NAMALWA (cell line): ENCODE results near the gene CFAP53.

Experiments
- DNase-seq: peaks from one replicate; pipeline ENCODE4 v3.0.0-alpha.2; 2015; ENCODE audit warnings: low spot score

The CFAP53 gene

DNA sequence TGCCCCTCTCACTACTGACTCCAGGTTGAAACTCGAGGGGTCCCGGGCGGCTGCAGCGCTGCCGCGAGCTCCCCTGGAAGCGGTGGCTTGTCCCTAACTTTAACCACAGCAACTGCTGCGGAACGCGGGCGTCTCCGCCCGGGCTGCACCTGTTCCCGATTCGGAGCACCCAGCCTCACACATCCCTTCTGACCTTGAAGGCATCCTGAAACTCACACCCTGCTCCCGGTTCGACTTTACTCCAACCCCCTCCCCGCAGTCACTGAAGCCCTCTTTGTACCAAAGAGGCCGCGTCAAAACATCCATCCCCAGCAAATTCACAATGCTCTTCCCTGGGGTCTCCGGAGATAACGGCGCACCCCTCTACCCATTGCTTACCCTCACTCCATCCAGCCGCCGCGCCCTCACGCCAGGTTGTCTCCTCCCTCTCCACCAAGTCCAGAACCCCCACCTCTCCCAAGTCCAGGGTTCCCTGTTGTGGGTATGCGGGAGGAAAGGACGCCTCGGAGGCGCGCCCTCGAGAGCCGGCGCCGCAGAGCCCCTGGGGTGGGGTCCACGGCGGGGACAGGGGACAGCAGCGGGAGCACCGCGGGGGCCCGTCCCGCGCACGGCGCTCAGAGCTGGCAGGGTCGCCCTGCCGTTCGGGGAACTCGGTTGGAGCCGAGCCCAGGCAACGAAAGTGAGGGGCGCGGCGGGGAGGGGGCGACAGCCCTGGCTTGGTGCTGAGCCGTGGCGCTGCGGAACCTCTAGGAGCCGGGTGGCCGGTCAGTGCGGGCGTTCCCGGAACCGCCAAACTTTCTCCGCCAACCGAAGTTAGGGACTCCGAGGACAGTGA, 72.3 kb downstream of the CFAP53 start:
- DNase-seq, result no peak

- DNase-seq, result no peak
Measured at GRCh38 chr18:50192995-50193795, 73.1 kb downstream of the CFAP53 start.

DNA sequence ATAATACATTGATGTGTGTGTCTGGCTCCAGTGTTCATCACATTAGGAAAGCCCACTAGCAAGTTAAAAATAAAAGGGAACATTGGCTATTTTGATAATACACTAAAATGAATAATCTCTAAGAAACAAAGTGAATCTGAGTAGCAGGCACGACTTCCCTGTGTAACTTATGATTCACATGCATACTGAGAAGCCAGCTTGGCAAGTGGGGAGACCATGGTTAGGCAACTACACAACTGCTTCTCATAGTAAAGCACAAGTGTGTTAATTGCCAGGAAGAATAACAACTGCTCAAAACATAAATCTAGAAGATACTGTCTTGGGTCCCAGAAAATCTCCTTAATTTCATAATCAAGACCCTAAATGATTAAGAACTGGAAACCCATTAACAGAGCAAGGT, 75.4 kb downstream of the CFAP53 start:
- no peak for DNase-seq

DNA sequence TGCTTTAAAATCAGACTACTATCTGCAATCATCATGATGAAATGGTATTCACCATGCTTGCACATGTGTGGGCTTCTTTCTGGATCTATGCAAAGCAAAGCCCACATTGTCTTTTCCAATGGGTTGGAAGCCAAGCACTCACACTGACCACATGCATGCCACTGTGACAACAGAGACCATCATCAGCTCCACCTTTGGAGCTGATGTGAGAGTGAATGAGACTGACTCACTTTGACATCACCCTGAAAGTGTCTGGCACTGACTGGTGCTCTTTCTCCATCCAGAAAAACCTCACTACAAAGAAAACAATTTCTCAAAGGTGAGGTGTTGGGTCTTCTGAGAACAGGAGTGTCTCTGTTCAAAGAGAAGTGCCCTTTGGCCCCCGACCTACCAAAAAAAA, 76.1 kb downstream of the CFAP53 start:
- DNase-seq, result no peak

- DNase-seq, result no peak
Measured at GRCh38 chr18:50189160-50189559, 77.1 kb downstream of the CFAP53 start.

- no peak for DNase-seq
Measured at GRCh38 chr18:50188652-50189051, 77.6 kb downstream of the CFAP53 start.

DNA sequence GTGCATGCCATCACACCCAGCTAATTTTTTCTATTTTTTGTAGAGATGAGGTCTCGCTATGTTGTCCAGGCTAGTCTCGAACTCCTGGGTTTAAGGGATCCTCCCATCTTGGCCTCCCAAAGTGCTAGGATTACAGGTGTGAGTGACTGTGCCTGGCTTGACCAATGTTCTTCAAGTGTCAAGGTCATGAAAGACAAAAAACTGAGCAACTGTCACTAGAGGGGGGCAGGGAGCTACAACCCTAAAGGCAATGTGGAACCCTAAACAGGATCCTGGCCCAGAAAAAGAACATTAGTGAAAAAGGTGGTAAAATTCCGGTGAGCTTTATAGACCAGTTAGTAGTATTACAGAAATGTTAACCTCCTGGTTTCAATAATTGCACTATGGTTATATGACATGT, 78.6 kb downstream of the CFAP53 start:
- DNase-seq, result peak; percentile 26

GRCh38 chr18:50186385-50186784, 79.9 kb downstream of the CFAP53 start:
- no peak for DNase-seq

DNA sequence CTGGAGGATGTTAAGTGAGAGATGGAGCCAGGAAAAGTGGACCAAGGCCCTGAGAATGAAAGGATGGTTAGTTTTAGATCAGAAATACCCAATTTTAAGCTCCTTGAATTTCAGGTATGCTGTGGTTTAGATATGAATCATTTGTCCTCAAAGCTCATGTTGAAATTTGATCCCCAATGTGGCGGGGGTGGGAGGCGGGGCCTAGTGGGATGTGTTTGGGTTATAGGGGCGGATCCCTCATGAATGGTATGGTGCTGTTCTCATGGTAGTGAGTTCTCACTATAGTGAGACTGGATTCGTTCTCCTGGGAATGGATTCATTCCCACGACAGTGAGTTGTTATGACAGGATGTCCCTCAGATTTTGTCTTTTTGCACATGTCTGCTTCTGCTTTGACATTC, 82.7 kb downstream of the CFAP53 start:
- no peak for DNase-seq

GRCh38 chr18:50182511-50182910, 83.8 kb downstream of the CFAP53 start:
- no peak for DNase-seq

DNA sequence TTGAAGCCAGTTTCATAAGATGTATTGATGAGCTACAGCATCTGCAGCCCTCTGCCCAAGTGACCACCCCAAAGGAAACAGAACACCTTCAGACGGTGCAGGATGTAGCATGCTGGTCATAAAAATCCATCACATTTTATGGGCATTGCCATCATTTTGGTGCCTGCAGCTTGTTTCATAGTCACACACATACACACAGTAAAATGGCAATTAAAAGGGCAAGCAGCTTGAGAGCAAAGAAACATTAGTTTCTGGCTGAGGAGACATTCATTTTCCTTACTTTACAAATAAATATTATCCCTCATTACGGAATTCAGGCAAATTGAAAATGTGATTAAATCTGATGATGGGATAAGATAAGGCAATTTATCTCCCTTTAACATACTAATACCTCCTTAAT, 84.7 kb downstream of the CFAP53 start:
- no peak for DNase-seq

- no peak for DNase-seq
Measured at GRCh38 chr18:50179465-50179864, 86.8 kb downstream of the CFAP53 start.

DNA sequence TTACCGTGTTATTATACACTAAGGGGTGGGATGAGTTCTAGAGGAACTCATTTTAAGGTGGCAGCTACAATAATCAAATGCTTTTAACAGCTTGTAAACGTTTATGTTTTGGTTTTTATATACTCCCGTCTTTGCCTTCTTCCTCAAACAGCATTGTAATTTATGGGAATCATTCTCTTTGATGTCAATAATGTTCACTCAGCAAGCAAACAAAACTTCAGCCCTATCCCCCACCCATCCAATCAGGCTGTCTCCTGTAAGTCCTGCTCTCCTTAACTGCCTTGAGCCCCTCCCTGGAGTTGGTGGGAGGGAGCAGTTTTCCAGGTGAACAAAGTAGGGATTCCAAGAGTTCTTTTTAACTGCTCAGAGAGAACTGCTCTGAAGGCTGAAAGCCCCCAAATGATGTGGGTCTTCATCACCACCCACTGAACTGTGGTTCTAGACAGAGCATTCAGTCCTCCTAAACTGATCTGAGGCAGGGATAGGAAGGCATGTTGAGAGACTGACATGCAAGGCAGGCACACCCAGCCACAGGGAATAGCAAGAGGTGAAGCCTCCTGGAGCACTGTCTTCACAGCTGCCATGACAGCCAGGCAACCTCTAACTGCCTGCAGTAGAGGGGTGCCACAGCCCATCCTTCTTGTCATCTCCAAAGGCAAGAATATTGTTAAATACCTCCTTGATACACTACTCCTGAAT, 88.9 kb downstream of the CFAP53 start:
- DNase-seq, result no peak
